ENCODE measurements around the gene GPR55.
A peak's percentile ranks its signal among the peaks of the same experiment; 100 is the strongest.

Gene GPR55

GRCh38 chr2:230934231-230935129 lies 9.4 kb upstream of the GPR55 start:
- peak; percentile 46 for DNase-seq

- DNase-seq: peak; percentile 43
Observed at GRCh38 chr2:230933521-230934180, 8.6 kb upstream of the GPR55 start.

GRCh38 chr2:230932556-230933511 lies 7.8 kb upstream of the GPR55 start:
- peak; percentile 51 for DNase-seq

GRCh38 chr2:230931556-230932231 lies 6.7 kb upstream of the GPR55 start:
- peak; percentile 49 for DNase-seq

GRCh38 chr2:230930928-230931555 lies 6.0 kb upstream of the GPR55 start:
- peak; percentile 40 for DNase-seq

- DNase-seq: peak; percentile 10
Observed at GRCh38 chr2:230930149-230930780, 5.2 kb upstream of the GPR55 start.

- peak; percentile 48 for DNase-seq
Observed at GRCh38 chr2:230929381-230930148, 4.5 kb upstream of the GPR55 start.

GRCh38 chr2:230928701-230929380 lies 3.8 kb upstream of the GPR55 start:
- DNase-seq: peak; percentile 50

GRCh38 chr2:230927711-230928341 lies 2.8 kb upstream of the GPR55 start:
- peak; percentile 55 for DNase-seq

GRCh38 chr2:230925879-230926765 lies 1.1 kb upstream of the GPR55 start:
- peak; percentile 72 for DNase-seq

- DNase-seq: peak; percentile 73
Observed at GRCh38 chr2:230925443-230925878, 419 bp upstream of the GPR55 start.

- no peak for DNase-seq
Observed at GRCh38 chr2:230924092-230924469, 961 bp downstream of the GPR55 start.

- peak; percentile 55 for DNase-seq
Observed at GRCh38 chr2:230922951-230923717, 1.9 kb downstream of the GPR55 start.

- DNase-seq: peak; percentile 50
Observed at GRCh38 chr2:230921806-230922595, 3.0 kb downstream of the GPR55 start.

- peak; percentile 52 for DNase-seq
Observed at GRCh38 chr2:230920167-230920566, 4.9 kb downstream of the GPR55 start.

- DNase-seq: no peak
Observed at GRCh38 chr2:230919681-230920080, 5.4 kb downstream of the GPR55 start.

- no peak for DNase-seq
Observed at GRCh38 chr2:230919240-230919639, 5.8 kb downstream of the GPR55 start.

All from activated CD8-positive, alpha-beta memory T cell treated with anti-CD3 and anti-CD28 coated beads, Interleukin-2, amount 50 U/mL, for 48 hours (primary cell).